ENCODE results near the gene SPOCK2.

DNA sequence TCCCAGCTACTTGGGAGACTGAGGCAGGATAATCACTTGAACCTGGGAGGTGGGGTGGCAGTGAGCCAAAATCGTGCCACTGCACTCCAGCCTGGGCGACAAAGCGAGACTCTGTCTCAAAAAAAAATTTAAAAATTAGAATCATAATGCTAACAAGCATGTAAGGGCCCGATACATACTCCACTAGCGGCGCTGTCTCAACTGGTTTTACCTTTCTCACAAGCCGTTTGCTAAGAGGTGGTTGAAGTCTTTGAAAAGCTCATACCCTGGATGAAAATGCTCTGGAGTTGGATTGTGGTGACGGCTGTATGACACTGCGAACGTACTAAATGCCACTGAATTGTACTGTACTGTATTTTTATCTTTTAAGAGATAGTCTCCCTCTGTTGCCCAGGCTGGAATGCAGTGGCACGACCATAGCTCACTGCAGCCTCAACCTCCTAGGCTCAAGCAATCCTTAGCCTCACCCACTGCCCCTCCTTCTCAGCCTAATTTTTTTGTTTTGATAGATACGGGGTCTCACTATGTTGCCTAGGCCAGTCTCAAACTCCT lies 29.9 kb downstream of the SPOCK2 start:
- TF ChIP-seq EP300 (IDR thresholded peaks at IDR 0.05; ENCODE audit: low read depth in 2 of 2, low read length in 2 of 2): no peak
- no peak for TF ChIP-seq EP300 (CRISPR knock-in tag; IDR thresholded peaks at IDR 0.05; ENCODE audit: borderline replicate concordance)
- TF ChIP-seq JUND (CRISPR knock-in tag; IDR thresholded peaks at IDR 0.05): no peak
- TF ChIP-seq TAF1 (CRISPR knock-in tag; IDR thresholded peaks at IDR 0.05): no peak
- no peak for TF ChIP-seq ARNT2 (CRISPR knock-in tag; IDR thresholded peaks at IDR 0.05; ENCODE audit: low read depth)
- no peak for TF ChIP-seq CTCF (CRISPR knock-in tag; IDR thresholded peaks at IDR 0.05)
- no peak for TF ChIP-seq FOSL2 (CRISPR knock-in tag; IDR thresholded peaks at IDR 0.05)
- no peak for TF ChIP-seq SIN3B (IDR thresholded peaks at IDR 0.05; ENCODE audit: low read length)
- TF ChIP-seq E2F1 (CRISPR knock-in tag; IDR thresholded peaks at IDR 0.05): no peak
- TF ChIP-seq SOX13 (IDR thresholded peaks at IDR 0.05): no peak
- TF ChIP-seq SOX13 (CRISPR knock-in tag; conservative IDR thresholded peaks at IDR 0.05 in 1 of 2, IDR thresholded peaks at IDR 0.05 in 1 of 2): no peak

Data from HepG2 (cell line).